Measurements from ENCODE around the gene C2orf81.

C2orf81 gene

DNA sequence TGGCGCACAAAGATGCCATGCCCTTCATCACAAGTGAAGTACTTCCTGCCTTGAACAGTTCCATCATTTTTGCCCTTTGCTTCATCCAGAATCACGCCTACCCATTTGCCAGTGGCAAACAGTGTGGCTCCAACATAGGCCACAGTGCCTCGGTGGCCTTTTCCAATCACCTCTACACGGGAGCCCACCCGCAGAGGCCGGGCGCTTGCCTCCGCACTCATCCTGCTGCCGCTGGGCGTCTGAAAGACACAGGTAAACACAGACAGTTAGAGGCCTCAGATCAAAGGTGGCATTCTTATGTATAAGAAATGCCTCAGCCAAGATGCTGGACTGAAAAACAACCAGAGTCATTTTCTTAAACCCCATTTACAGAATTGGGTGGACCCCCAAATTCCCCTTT lies 43.4 kb downstream of the C2orf81 start:
- TF ChIP-seq, protein P1, sequence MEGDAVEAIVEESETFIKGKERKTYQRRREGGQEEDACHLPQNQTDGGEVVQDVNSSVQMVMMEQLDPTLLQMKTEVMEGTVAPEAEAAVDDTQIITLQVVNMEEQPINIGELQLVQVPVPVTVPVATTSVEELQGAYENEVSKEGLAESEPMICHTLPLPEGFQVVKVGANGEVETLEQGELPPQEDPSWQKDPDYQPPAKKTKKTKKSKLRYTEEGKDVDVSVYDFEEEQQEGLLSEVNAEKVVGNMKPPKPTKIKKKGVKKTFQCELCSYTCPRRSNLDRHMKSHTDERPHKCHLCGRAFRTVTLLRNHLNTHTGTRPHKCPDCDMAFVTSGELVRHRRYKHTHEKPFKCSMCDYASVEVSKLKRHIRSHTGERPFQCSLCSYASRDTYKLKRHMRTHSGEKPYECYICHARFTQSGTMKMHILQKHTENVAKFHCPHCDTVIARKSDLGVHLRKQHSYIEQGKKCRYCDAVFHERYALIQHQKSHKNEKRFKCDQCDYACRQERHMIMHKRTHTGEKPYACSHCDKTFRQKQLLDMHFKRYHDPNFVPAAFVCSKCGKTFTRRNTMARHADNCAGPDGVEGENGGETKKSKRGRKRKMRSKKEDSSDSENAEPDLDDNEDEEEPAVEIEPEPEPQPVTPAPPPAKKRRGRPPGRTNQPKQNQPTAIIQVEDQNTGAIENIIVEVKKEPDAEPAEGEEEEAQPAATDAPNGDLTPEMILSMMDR (IDR thresholded peaks at IDR 0.05; ENCODE audit: low read depth, low read length) = no peak
- DNase-seq (ENCODE audit: low read depth, low spot score) = no peak
- no peak overlapping the region for H3K4me3 ChIP-seq (ENCODE audit: low read depth, low read length)
- in situ Hi-C loops (cut with HindIII; ENCODE audit: low sequenced_read_pairs) = no loop called here

DNA sequence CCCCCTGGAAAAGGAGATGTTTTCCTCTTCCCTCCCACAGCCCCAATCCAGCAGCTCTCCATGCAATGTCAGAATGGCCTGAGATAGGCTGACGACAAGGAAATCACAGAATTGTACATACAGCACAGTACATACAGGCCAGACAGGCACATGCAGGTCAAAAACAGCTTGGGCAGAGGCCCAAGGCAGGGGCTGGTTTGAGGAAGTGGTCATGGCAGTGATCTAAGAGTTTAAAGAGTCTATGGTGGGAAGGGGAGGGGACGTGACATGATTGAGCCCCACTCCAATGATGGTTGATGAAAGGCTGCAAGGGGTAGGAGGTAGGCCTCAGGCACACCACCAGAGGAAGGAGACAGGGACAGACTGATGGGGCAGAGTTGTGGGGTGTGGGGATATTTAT lies 45.6 kb downstream of the C2orf81 start:
- H3K4me3 ChIP-seq (ENCODE audit: low read depth, low read length) = no peak overlapping the region
- in situ Hi-C loops (cut with HindIII; ENCODE audit: low sequenced_read_pairs) = no loop called here
- TF ChIP-seq, protein P1 (IDR thresholded peaks at IDR 0.05; ENCODE audit: low read depth, low read length) = no peak
- no peak for DNase-seq (ENCODE audit: low read depth, low spot score)

DNA sequence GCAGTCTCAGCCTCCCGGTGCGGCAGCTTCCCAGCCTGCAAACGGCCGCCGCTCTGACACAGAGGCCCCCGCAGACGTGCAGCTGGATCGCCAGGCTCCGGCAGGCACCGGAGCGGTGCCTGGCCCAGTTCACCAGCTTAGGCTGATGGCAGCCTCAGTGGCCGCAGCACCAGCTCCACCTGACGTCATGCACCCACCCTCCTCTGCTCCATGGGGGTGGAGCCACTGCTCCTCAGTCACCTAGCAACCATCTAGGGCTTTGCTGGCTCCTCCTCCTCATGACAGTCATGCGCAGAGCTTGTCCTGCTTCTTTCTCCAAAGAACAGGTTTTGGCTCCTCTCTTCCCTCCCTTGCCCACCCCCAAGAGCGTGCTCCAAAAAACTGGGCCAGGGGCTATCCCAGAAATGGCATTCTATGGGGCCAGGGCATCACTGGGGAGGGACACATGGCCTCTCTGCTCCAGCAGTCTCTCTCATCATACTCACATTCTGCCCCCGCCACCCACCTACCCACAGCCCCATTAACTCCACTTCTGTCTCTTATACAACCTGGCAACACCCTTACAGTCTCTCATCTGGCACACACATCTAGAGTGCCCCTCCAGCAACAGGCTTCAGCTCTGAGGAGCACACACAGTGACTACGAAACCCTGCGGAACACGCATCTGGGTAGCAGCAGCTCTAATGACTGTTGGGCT lies 46.8 kb downstream of the C2orf81 start:
- in situ Hi-C loops (cut with HindIII; ENCODE audit: low sequenced_read_pairs) = no loop called here
- H3K4me3 ChIP-seq (ENCODE audit: low read depth, low read length) = peak overlapping the region; percentile 38
- TF ChIP-seq, protein P1 (IDR thresholded peaks at IDR 0.05; ENCODE audit: low read depth, low read length) = no peak
- DNase-seq (ENCODE audit: low read depth, low spot score) = peak; percentile 80

DNA sequence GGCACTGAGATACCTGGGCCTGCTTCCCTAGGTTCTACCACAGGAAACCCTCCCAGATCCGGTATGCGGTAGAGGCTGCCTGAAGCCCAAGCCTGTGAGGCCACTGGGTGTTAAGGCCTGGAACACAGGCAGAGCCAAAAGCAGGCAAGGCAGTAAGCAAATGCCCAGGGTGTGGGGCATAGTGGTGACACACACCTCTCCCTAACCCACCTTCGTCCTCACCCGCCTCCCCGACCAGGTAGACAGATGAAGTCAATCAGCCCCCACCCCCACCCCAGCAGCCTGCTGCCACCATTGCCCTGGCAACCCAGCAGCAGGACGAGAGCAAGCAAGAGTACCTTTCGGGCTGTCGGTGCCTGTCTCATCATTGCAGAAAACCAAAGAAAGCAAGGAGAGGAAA lies 47.4 kb downstream of the C2orf81 start:
- peak overlapping the region; percentile 38 for H3K4me3 ChIP-seq (ENCODE audit: low read depth, low read length)
- DNase-seq (ENCODE audit: low read depth, low spot score) = no peak
- in situ Hi-C loops (cut with HindIII; ENCODE audit: low sequenced_read_pairs) = no loop called here
- TF ChIP-seq, protein P1 (IDR thresholded peaks at IDR 0.05; ENCODE audit: low read depth, low read length) = no peak

DNA sequence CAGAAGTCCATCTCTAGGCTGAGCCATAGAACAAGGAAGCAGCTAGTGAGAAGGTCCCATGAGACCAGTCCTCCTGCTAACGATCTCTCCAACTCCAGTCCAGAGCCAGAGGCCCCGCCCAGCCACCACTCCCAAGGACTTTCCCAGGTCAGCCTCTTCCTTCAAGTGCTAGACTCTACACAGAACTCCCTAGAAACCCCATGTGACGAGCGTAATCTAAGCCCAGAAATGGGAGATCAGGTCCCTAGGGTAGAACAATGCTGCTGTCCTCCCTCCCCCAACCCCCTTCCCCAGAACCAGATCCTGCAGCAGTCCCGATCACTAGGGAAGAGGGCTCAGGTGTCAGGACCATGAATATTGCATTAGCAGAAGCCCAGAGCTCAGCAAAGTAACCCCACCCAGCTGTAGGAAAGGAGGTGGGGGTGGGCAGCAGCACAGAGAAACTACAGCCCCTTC lies 48.2 kb downstream of the C2orf81 start:
- in situ Hi-C loops (cut with HindIII; ENCODE audit: low sequenced_read_pairs) = no loop called here
- no peak for DNase-seq (ENCODE audit: low read depth, low spot score)
- TF ChIP-seq, protein P1 (IDR thresholded peaks at IDR 0.05; ENCODE audit: low read depth, low read length) = no peak
- H3K4me3 ChIP-seq (ENCODE audit: low read depth, low read length) = no peak overlapping the region

DNA sequence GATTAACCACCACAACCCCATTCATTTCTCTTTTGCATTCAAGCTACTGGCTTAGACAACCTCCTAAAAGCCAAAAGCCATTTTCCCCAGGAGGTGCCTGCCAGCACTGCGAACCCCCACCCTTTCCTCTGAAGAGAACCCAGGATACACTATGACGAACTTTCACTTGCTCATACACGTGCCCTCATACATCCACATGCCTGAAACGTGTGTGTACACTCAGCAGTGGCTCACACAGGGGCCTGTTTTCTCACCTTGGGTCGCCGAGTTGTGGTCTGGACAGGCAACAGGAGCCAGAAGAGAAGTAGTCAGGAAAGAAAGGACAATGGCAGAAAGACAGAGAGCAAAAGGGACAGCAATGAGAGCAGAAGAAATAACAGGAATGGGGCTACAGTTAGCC lies 48.7 kb downstream of the C2orf81 start:
- in situ Hi-C loops (cut with HindIII; ENCODE audit: low sequenced_read_pairs) = no loop called here
- TF ChIP-seq, protein P1 (IDR thresholded peaks at IDR 0.05; ENCODE audit: low read depth, low read length) = no peak
- H3K4me3 ChIP-seq (ENCODE audit: low read depth, low read length) = no peak overlapping the region
- no peak for DNase-seq (ENCODE audit: low read depth, low spot score)
